ENCODE results near the gene CYP1A2.
A peak's percentile ranks its signal among the peaks of the same experiment; 100 is the strongest.

The CYP1A2 gene

DNA sequence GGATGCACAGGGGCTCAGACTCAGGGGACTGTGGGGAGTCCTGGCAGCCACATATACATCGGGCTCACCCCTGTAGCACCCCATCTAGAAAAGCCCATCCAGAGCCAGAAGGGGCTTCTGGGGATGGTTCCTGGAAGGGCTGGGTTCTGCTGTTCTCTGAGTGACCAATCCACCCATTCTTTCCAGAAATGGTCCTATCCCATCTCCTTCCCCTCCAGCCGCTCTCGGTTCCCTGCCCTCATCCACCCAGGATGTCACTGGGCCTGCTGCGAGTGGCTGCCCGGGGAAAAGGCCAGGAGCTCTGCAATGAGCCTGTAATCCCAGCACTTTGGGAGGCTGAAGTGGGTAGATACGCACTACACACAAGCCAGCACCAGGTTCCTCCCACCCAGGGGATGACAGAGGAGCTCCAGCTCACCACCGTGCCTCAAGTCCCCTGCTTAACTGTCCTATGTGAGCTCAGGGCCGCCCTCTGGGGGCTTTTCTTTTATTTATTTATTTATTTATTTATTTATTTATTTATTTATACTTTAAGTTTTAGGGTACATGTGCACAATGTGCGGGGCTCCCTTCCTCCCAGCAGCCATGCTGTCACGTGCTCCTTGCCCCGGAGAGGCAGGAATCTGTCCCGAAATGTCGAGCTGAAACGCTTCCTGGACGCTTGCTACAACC lies 19.6 kb downstream of the CYP1A2 start:
- DNase-seq (ENCODE audit: extremely low spot score), result no peak

DNA sequence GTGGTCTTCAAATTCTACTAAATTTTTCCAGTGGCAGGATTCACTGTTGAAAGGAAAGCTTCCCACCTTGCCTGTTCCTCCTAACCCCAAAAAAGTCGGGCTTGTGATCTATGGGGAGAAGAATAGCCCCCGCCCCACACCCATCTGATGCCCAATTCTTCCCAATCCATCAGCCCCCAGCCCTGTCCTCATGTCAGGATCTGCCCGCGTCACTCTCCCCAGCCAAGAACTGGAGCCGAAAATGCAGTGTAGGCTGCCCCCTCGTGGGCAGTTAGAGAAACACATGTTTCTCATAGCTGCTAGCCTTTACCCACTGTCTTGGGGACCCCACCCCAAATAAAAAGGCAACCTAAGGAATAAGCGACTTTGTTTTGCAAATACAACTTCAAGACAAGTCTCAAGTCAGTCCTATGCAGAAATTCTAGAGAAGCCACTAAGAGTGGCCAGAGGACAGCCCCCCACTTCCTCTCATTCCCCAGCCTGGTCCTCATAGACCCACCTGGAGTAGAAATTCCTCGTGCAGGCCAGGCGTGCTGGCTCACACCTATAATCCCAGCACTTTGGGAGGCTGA lies 20.2 kb downstream of the CYP1A2 start:
- CTCF ChIA-PET, result interaction anchor here (0.6 to 21.6 kb wide), 36 partner anchors 10 to 401 kb away, joined by 3 to 1226 read pairs (median 6); partner anchors contain the start of genes CLK3, CPLX3, CSK and CYP11A1
- TF ChIP-seq, protein P1, sequence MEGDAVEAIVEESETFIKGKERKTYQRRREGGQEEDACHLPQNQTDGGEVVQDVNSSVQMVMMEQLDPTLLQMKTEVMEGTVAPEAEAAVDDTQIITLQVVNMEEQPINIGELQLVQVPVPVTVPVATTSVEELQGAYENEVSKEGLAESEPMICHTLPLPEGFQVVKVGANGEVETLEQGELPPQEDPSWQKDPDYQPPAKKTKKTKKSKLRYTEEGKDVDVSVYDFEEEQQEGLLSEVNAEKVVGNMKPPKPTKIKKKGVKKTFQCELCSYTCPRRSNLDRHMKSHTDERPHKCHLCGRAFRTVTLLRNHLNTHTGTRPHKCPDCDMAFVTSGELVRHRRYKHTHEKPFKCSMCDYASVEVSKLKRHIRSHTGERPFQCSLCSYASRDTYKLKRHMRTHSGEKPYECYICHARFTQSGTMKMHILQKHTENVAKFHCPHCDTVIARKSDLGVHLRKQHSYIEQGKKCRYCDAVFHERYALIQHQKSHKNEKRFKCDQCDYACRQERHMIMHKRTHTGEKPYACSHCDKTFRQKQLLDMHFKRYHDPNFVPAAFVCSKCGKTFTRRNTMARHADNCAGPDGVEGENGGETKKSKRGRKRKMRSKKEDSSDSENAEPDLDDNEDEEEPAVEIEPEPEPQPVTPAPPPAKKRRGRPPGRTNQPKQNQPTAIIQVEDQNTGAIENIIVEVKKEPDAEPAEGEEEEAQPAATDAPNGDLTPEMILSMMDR (IDR thresholded peaks at IDR 0.05; ENCODE audit: control extremely low read depth, extremely low read depth, low read depth, missing control alignments), result peak; percentile 74
- POLR2A ChIA-PET, result interaction anchor here (1.2 kb wide), 1 partner anchor 137 kb away, joined by 4 read pairs; no protein-coding TSS in a partner anchor
- DNase-seq (ENCODE audit: extremely low spot score), result peak; percentile 78

More for the DNA sequence above, 19.6 kb downstream of the CYP1A2 start:
- CTCF ChIA-PET, result interaction anchor here (1.2 to 21.6 kb wide), 26 partner anchors 9 to 400 kb away, joined by 3 to 1226 read pairs (median 10); partner anchors contain the start of genes CLK3, CPLX3, CSK and CYP11A1
- POLR2A ChIA-PET, result interaction anchor here (1.2 kb wide), 1 partner anchor 136 kb away, joined by 4 read pairs; no protein-coding TSS in a partner anchor
- TF ChIP-seq, protein P1 (IDR thresholded peaks at IDR 0.05; ENCODE audit: control extremely low read depth, extremely low read depth, low read depth, missing control alignments), result no peak

DNA sequence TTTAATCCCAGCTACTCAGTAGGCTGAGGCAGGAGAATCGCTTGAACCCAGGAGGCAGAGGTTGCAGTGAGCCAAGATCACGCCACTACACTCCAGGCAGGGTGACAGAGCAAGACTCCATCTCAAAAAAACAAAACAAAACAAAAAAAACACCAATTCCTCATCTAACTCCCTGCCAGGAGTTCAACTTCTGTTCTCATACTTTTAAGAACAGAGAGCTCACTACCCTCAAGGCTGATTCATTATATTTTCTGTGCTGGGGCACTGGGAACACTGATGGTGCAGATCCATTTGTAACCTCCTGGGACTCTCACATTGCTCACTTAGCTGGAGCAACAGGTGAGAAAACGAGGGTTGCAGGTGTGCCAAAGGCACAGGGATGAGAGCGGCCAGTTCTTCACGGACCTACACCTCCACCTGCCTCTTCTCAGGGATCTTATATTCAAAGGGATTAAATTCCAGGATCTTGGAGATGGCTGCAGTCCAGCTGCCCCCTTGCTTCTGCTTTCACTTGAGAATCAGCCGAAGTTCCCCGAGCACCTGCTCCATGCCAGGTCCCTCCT lies 20.9 kb downstream of the CYP1A2 start:
- CTCF ChIA-PET, result interaction anchor here (0.6 to 21.6 kb wide), 44 partner anchors 10 to 402 kb away, joined by 3 to 1226 read pairs (median 4); partner anchors contain the start of genes CLK3, CPLX3, CSK and CYP11A1
- POLR2A ChIA-PET, result no interaction called here
- TF ChIP-seq, protein P1 (IDR thresholded peaks at IDR 0.05; ENCODE audit: control extremely low read depth, extremely low read depth, low read depth, missing control alignments), result no peak
- no peak for DNase-seq (ENCODE audit: extremely low spot score)

DNA sequence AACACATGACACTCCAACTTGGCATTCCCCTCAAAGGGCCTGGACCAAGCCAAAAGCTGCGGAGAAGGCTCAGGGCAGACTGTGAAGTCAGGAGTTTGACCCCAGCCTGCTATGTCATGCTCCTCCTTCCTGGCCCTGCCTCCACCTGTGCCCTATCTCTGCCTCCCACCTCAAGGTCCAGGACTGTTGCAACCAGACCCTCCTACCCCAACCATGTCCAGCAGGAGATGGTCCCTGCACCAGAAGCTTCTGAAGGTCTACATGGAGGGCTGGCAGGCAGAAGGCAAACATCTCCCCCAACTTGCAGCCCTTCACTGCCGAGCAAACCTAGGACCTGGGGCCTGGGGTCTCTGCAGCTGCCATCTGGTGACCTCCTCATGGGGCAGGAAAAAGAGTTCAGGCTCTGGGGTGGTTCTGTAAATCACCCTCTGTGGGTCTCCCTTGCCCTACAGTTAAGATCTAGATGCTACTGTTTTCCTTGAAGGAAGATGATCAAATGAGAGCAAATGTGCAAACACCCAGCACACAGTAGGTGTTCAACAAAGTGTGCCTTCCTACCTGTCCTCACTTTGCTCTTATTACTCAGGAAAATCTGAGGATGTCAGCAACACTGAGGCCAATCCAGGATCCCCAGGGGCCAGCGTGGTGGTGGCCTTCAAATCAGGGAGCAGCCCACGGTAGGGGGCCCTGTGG lies 21.7 kb downstream of the CYP1A2 start:
- POLR2A ChIA-PET, result interaction anchor here (1.0 to 1.3 kb wide), 3 partner anchors 17 to 130 kb away, joined by 3 to 4 read pairs (median 4); no protein-coding TSS in a partner anchor
- CTCF ChIA-PET, result interaction anchor here (0.7 to 21.6 kb wide), 57 partner anchors 11 to 407 kb away, joined by 3 to 1226 read pairs (median 4); partner anchors contain the start of genes CLK3, CPLX3, CSK and CYP1A2
- TF ChIP-seq, protein P1 (IDR thresholded peaks at IDR 0.05; ENCODE audit: control extremely low read depth, extremely low read depth, low read depth, missing control alignments), result no peak
- DNase-seq (ENCODE audit: extremely low spot score), result no peak

DNA sequence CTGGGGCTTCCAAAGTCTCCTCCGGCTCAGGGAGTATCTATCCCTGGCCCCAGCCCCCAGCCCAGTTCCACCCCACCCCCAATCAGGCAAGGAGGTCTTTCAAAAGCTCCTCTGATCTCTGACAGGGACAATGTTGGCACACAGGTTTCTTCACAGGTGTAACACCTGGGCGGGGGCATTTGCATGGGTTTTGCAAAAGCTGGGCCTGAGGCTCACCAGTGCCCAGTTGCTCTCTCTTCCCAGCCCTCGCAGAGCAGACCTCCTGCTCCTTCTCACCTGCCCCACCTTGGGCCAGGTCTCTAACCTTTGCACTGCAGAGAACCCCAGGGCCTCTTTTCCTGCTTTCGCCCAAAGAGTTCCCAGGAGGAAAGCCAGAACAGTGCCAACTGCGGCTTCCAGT lies 24.7 kb downstream of the CYP1A2 start:
- DNase-seq (ENCODE audit: extremely low spot score), result no peak
- CTCF ChIA-PET, result interaction anchor here (0.6 to 21.6 kb wide), 7 partner anchors 14 to 397 kb away, joined by 3 to 1226 read pairs (median 112); partner anchors contain the start of genes CLK3 and CSK
- TF ChIP-seq, protein P1 (IDR thresholded peaks at IDR 0.05; ENCODE audit: control extremely low read depth, extremely low read depth, low read depth, missing control alignments), result no peak
- POLR2A ChIA-PET, result interaction anchor here (0.6 kb wide), 1 partner anchor 11 kb away, joined by 3 read pairs; no protein-coding TSS in a partner anchor

Data from GM10248 (cell line).